IPS DF 6.9 (cell line): ENCODE measurements around the gene RTTN.
"Not testable (repeated sequence)": the region's sequence is repeated elsewhere in the genome, so short reads cannot be mapped to it uniquely, and the experiment has no call there.

ENCODE experiments used
- DNase-seq: peaks from one replicate; pipeline ENCODE4 v3.0.0-alpha.2; 2013; ENCODE audit warnings: low read depth, low spot score
- H3K27ac ChIP-seq: one replicate; pipeline ENCODE4 v1.5.1; 2013; ENCODE audit warnings: low read length, control low read depth
- H3K27me3 ChIP-seq: 2 replicates; pipeline ENCODE4 v1.6.1; 2013; ENCODE audit warnings: mild to moderate bottlenecking, low read length; ENCODE audit not compliant: control insufficient read depth, insufficient read depth
- H3K36me3 ChIP-seq: 2 replicates; pipeline ENCODE4 v1.6.1; 2013; ENCODE audit warnings: low read length; ENCODE audit not compliant: control insufficient read depth, insufficient read depth
- H3K4me1 ChIP-seq: 2 replicates; pipeline ENCODE4 v1.6.1; 2013; ENCODE audit warnings: low read length; ENCODE audit not compliant: control insufficient read depth, insufficient read depth
- H3K4me3 ChIP-seq: 2 replicates; pipeline ENCODE4 v1.5.1; 2013; ENCODE audit warnings: mild to moderate bottlenecking, low read length
- H3K9me3 ChIP-seq: 2 replicates; pipeline ENCODE4 v1.6.1; 2013; ENCODE audit warnings: low read length, inconsistent platforms; ENCODE audit not compliant: control insufficient read depth, insufficient read depth
- WGBS: extraction: QIAGEN DNeasy Blood & Tissue Kit; methylation state at CpG from one replicate; pipeline ENCODE4 v1.1.7; 2013; ENCODE audit warnings: mixed read lengths, missing lambda C conversion rate; ENCODE audit not compliant: insufficient read length, insufficient coverage; 5-methylcytosine and 5-hydroxymethylcytosine counted together

The RTTN gene

GRCh38 chr18:70127359-70127758 is 78.1 kb downstream of the RTTN start:
- WGBS: no CpG with 5 or more reads among the region's 1 CpG
- Histone ChIP-seq H3K4me3 (no peak overlapping the region), H3K4me1 (no peaks in the 10 kb centered on the region), H3K36me3 (no peaks in the 10 kb centered on the region), H3K27me3 (no peaks in the 10 kb centered on the region), H3K27ac (no peak overlapping the region), H3K9me3 (no peaks in the 10 kb centered on the region)
- DNase-seq: no peak

- H3K36me3 ChIP-seq: no peaks in the 10 kb centered on the region
- no peaks in the 10 kb centered on the region for H3K9me3 ChIP-seq
- no CpG with 5 or more reads among the region's 1 CpG for WGBS
- no peaks in the 10 kb centered on the region for H3K4me1 ChIP-seq
- no peak overlapping the region for H3K4me3 ChIP-seq
- no peak for DNase-seq
- H3K27ac ChIP-seq: no peak overlapping the region
- H3K27me3 ChIP-seq: no peaks in the 10 kb centered on the region
Measured at GRCh38 chr18:70126832-70127231, 78.7 kb downstream of the RTTN start.

- Histone ChIP-seq H3K27ac (no peak overlapping the region), H3K9me3 (no peaks in the 10 kb centered on the region), H3K36me3 (no peaks in the 10 kb centered on the region), H3K4me1 (no peaks in the 10 kb centered on the region), H3K4me3 (no peak overlapping the region), H3K27me3 (no peaks in the 10 kb centered on the region)
- WGBS: no CpG with 5 or more reads among the region's 4 CpGs
- no peak for DNase-seq
Measured at GRCh38 chr18:70124139-70124538, 81.3 kb downstream of the RTTN start.

GRCh38 chr18:70121842-70122241 is 83.6 kb downstream of the RTTN start:
- DNase-seq: no peak
- Histone ChIP-seq H3K27ac (no peak overlapping the region), H3K36me3 (no peaks in the 10 kb centered on the region), H3K4me3 (no peak overlapping the region), H3K9me3 (no peaks in the 10 kb centered on the region), H3K27me3 (no peaks in the 10 kb centered on the region), H3K4me1 (no peaks in the 10 kb centered on the region)
- no CpG with 5 or more reads among the region's 3 CpGs for whole genome bisulfite sequencing

GRCh38 chr18:70116949-70117348 is 88.5 kb downstream of the RTTN start:
- H3K27ac ChIP-seq: no peak overlapping the region
- no CpG with 5 or more reads among the region's 2 CpGs for WGBS
- no peaks in the 10 kb centered on the region for H3K4me1 ChIP-seq
- H3K27me3 ChIP-seq: no peaks in the 10 kb centered on the region
- H3K4me3 ChIP-seq: no peak overlapping the region
- DNase-seq: no peak
- no peaks in the 10 kb centered on the region for H3K9me3 ChIP-seq
- no peaks in the 10 kb centered on the region for H3K36me3 ChIP-seq

- no peak for DNase-seq
- H3K9me3 ChIP-seq: no peaks in the 10 kb centered on the region
- no CpG with 5 or more reads among the region's 1 CpG for WGBS
- H3K4me1 ChIP-seq: no peaks in the 10 kb centered on the region
- H3K4me3 ChIP-seq: no peak overlapping the region
- no peak overlapping the region for H3K27ac ChIP-seq
- no peaks in the 10 kb centered on the region for H3K27me3 ChIP-seq
- no peaks in the 10 kb centered on the region for H3K36me3 ChIP-seq
Measured at GRCh38 chr18:70113511-70113910, 92.0 kb downstream of the RTTN start.

GRCh38 chr18:70110678-70111077 is 94.8 kb downstream of the RTTN start:
- no peaks in the 10 kb centered on the region for H3K27me3 ChIP-seq
- DNase-seq: no peak
- peaks cover 3% of the 10 kb centered on the region; the same call in 1 of the 2 replicates for H3K36me3 ChIP-seq
- H3K9me3 ChIP-seq: no peaks in the 10 kb centered on the region
- no peak overlapping the region for H3K27ac ChIP-seq
- WGBS: no CpG with 5 or more reads among the region's 11 CpGs
- H3K4me1 ChIP-seq: no peaks in the 10 kb centered on the region
- no peak overlapping the region for H3K4me3 ChIP-seq

GRCh38 chr18:70107091-70107490 is 98.4 kb downstream of the RTTN start:
- WGBS: no CpG with 5 or more reads among the region's 6 CpGs
- H3K4me3 ChIP-seq: no peak overlapping the region
- H3K27me3 ChIP-seq: no peaks in the 10 kb centered on the region
- peaks cover 3% of the 10 kb centered on the region; the same call in 1 of the 2 replicates for H3K36me3 ChIP-seq
- no peak overlapping the region for H3K27ac ChIP-seq
- no peaks in the 10 kb centered on the region for H3K9me3 ChIP-seq
- DNase-seq: no peak
- no peaks in the 10 kb centered on the region for H3K4me1 ChIP-seq

- H3K27me3 ChIP-seq, DNase-seq, H3K4me1 ChIP-seq, H3K9me3 ChIP-seq, H3K4me3 ChIP-seq, H3K36me3 ChIP-seq, H3K27ac ChIP-seq: not testable (repeated sequence)
- no CpG with 5 or more reads among the region's 22 CpGs for WGBS
Measured at GRCh38 chr18:70102854-70103253, 102.6 kb downstream of the RTTN start.

GRCh38 chr18:70089858-70090257 is 115.6 kb downstream of the RTTN start:
- Histone ChIP-seq H3K27me3 (no peaks in the 10 kb centered on the region), H3K9me3 (no peaks in the 10 kb centered on the region), H3K4me1 (no peaks in the 10 kb centered on the region), H3K27ac (no peak overlapping the region), H3K4me3 (no peak overlapping the region), H3K36me3 (no peaks in the 10 kb centered on the region; the same call in 1 of the 2 replicates)
- no CpG with 5 or more reads among the region's 1 CpG for WGBS
- DNase-seq: no peak

- no peak for DNase-seq
- no peaks in the 10 kb centered on the region for H3K9me3 ChIP-seq
- no peak overlapping the region for H3K4me3 ChIP-seq
- WGBS: no CpG with 5 or more reads among the region's 4 CpGs
- no peaks in the 10 kb centered on the region for H3K4me1 ChIP-seq
- no peak overlapping the region for H3K27ac ChIP-seq
- H3K36me3 ChIP-seq: no peaks in the 10 kb centered on the region; the same call in 1 of the 2 replicates
- H3K27me3 ChIP-seq: no peaks in the 10 kb centered on the region
Measured at GRCh38 chr18:70086085-70086484, 119.4 kb downstream of the RTTN start.
